ENCODE results near the gene AJAP1. TPM values are rescaled to one million over a fixed set of nuclear protein-coding genes. Genes with fewer than 3 reads are reported as not detected.
"Not testable (repeated sequence)": the region's sequence is repeated elsewhere in the genome, so short reads cannot be mapped to it uniquely, and the experiment has no call there.

AJAP1 gene
- total RNA-seq = 7.3 TPM

DNA sequence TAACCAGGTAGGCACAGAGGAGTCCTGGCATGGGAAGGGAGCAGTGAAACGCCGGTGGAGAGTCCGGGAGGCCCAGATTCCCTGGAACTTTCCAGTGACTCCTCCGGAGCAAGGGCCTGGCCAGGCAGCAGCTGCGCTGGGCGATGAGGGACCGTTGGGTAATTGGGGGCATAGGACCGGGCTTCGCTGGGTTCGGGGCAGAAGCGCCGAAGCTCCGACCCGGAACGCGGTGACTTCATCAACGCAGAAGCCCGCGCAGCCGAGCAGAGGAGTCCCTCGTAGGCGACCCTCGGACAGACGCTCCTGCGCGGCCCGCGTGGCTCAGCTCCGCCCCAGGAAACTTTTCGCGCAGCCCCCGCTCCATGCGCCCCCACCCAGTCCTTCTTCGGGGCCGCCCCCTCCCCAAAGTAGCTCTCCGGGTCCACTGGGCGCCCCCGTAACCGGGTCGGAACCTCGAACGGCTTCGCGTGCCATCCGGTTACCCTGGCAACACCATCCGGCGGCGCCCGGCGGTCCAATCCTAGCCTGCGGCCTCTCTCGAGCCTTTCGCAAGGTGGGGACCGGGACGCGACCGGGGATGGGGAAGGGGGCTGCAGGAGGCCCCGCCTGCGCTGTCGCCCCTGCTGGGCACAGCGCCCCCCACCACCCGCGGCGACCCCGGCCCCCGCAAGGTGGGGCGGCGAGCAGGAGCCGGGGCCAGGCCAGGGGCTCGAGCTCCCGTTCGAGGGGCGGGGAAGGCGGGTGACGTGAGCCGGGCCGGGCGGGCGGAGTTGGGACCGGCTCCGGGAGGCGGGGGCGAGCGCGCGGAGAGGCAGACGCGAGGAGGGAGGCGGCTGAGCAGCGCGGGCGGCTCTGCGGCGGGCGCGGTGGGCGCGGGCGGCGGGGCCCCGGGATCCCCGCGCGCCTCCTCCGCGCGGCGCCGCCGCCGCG is at the start of gene AJAP1:
Gene AJAP1 (plus strand): TSS at position 814 of the 930 bp plus-strand sequence. CDS start 817 bp downstream, outside the sequence.
- peak; percentile 68 for DNase-seq

DNA sequence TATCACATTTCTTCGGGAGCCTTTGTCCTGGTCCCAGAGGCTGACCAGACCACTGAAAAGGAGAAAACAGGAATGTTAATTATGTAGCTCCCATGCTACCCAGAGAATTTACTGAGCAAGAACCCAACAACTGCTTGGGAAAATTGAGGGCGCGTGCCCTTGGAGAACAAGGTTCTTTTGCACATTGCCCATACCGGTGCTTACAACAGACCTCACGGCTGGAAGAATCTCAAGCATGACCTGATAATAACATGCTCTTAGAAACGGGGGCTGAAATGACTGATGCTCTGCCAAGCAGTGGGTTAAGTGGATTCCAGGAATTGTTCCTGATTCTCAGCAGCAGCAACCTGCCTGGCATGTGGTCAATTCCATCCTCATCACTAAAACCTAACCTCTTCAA is 49.3 kb upstream of the AJAP1 start:
- DNase-seq = no peak

DNA sequence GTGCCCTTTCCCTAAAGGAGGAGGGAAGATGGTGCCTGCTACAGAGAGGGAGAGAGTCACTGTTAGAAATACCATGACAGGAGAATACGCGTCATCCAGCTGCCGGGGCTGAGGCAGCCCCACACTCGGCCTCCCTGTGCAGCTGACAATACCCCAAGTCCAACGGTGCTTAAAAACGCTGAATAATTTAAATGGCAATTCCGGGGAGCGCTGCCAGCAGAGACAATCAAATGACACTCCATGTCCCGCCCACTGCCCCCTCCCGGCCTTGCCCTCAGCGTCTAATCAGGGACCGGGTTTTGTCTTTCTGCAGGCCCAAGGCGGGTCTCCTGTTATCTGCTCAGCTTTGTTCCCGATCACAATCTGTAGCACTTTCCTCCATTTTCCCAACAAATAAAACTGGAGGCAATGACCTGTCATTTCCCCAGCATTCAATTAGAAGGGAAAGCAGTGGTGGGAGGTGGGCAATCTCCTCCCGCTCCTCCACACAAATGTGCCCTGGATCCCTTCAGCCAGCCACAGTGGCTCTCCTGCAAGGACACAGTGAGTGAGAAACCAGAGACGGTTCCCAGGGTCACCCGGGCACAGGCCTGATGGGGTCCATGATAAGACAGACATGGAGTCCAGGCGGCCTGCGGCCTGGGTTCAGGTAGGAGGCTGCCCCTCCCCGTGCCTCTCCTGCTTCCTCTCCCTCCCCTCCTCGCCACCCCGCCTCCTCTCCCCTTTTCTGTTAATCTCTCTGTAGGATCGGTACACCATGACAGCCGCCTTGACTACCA is 42.7 kb upstream of the AJAP1 start:
- DNase-seq = no peak

DNA sequence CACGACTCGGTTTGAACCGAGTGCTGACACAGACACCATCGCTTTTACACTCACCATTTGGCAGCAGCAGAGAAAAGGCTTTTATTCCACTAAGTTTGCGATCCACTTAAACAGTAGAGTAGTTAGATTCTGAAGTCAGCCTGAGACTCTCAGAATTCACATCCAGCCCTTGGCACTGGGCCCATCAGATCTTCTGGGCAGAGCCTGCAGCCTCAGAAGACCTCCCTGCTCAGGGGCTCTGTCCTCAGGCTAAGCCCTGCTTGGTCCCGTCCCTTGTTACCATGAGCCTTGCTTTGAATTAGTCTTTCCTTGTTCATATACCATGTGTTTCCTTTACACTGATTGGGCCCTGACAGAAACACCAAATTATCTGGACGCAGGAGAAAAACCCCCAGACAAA is 41.4 kb upstream of the AJAP1 start:
- no peak for DNase-seq

GRCh38 chr1:4613606-4614370 is 40.6 kb upstream of the AJAP1 start:
- DNase-seq = no peak

DNA sequence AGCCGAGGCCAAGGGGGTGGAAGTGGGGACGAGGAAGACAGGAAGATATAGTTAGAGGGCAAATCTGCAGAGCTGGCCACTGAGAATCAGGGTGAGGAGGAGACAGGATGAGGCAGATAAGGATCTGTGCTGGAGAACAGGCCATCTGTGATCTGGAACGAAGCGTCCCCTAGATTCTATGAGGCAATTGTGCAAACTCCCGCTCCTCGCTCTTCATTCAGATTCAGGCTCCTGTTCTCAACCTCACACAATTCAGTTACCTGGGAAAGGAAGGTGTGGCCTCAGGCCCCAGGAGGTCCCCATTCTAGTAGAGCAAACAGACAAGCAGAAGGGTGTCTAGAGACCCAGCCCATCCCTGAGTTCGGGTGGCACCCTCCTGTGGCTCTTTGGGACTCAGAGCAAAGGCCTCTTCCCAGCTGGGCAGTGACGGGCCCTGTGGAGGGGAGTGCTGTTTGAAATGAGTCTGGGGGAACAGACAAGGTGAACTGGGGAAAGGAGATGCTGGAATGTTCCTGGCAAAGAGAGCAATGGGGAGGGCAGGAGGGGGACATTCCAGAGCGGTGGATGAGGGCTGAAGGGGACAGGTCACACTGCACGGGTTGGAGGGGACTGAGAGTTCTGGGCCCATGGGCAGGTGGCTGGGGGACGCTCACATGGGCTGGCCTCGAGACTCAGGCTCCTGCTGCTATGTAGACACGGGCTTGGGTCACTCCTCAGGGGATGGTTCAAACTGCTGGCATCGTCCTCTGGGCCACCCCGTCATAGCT is 39.9 kb upstream of the AJAP1 start:
- no peak for DNase-seq

DNA sequence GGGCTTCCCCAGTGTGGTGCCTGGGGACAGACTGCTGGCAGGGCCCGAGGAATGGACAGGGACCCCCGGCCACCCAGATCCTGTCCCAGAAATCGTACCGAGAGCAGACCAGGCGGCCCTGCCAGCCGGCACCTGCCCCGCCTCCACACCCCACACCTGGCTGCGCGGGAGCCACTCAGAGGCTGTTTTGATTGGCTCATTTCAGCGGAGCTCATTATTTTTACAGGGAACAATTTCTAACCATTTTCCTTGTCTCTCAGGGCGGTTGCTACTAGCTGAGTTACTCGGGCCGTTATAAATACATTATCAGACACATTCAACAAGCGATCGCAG is 39.3 kb upstream of the AJAP1 start:
- no peak for DNase-seq

DNA sequence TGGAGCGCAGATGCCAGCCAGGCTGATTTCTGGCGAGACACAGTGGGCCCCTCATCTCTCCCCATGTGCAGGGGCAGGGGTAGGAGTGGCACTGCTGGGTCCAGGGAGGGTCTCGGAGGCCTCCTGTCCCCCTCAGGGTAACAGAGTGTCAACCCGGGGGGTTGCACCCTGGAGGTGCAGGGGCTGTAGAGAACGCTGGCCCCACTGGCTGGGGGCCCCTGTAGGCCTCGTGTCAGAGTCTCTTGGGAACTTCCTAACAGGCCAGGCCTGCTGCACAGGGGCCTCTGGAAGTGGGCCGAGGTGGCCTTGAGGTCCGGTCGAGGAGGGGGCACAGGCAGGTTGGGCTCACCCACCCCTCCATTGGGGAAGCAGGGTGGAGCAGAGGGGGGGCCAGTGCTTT is 38.9 kb upstream of the AJAP1 start:
- no peak for DNase-seq

GRCh38 chr1:4616831-4617465 is 37.5 kb upstream of the AJAP1 start:
- DNase-seq = no peak

- no peak for DNase-seq
Measured at GRCh38 chr1:4617506-4617905, 36.9 kb upstream of the AJAP1 start.

DNA sequence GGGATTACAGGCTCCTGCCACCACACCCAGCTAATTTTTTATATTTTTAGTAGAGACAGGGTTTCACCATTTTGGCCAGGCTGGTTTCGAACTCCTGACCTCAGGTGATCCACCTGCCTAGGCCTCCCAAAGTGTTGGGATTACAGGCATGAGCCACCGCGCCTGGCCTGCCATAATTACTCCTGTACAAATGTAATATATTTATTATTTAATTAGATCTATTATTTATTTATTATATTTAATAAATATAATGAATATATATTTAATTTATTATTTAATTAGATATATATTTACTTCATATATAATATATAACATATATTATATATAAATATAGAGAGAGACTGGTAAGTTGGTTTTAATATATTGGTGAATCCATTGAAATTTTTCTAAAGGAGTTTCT is 35.6 kb upstream of the AJAP1 start:
- DNase-seq = not testable (repeated sequence)

GRCh38 chr1:4621646-4622045 is 32.8 kb upstream of the AJAP1 start:
- no peak for DNase-seq

DNA sequence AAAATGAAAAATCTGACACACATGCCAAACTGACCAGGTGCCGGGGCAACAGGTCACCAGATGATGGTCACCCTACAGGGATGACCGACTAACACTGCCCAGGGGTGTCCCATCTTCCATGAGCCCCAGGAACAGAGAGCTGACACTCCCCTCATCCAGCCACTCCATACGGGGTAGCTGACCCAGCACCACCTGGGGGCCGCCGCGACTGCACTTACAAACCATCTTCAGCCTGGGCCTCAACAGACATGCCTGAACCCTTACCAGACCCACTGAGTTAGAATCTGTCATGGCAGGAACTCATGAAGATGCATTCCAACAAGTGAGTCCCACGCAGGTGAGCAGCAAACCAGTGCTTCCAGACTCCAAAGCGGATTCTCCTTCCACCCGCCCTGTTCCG is 31.6 kb upstream of the AJAP1 start:
- DNase-seq = no peak

DNA sequence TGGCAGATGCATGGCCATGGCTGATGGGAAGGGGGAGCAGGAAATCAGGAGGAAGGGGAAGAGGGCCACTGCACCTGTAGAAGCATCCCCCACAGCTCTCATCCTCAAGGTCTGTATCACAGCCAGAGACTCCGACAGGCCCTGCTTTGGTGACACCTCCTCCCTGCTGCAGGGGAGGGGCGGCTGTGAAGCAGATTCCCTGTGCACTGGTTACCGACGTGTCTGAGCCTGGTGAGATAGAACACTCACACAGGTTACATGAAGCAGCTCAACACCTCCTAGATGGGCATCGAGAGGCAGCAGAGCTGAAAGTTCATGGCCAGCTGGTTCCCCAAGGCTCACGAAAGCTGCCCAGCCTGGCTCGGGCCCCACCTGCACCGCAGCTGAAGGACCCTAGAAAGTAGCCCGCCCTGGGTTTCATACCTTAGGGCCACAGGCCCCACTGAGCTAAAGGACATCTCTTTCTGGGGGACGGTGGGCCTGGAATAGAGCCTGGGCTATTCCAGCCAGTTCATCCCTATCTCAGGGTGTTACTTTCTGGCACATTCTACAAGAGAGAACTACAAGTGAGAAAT is 30.2 kb upstream of the AJAP1 start:
- DNase-seq = no peak

DNA sequence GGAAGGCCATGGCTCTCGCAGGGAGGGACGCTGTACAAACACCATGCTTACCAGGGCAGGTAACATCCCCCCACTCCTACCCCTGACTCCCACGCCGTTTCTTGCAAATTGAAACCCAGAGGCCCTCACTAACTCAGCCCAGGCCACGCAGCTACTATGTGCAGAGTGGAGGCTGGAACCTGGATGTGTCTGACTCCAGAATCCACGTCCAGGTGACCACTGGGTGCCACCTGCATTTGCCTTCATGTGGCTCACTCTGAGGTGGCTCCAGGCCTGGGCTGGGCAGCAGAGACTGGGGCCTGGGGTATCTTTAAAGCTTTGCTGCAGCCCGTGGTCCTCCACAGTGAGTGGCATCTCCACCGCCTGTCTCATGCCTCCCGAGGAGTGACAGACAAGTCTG is 29.6 kb upstream of the AJAP1 start:
- DNase-seq = no peak

- DNase-seq = no peak
Measured at GRCh38 chr1:4626061-4626460, 28.3 kb upstream of the AJAP1 start.

DNA sequence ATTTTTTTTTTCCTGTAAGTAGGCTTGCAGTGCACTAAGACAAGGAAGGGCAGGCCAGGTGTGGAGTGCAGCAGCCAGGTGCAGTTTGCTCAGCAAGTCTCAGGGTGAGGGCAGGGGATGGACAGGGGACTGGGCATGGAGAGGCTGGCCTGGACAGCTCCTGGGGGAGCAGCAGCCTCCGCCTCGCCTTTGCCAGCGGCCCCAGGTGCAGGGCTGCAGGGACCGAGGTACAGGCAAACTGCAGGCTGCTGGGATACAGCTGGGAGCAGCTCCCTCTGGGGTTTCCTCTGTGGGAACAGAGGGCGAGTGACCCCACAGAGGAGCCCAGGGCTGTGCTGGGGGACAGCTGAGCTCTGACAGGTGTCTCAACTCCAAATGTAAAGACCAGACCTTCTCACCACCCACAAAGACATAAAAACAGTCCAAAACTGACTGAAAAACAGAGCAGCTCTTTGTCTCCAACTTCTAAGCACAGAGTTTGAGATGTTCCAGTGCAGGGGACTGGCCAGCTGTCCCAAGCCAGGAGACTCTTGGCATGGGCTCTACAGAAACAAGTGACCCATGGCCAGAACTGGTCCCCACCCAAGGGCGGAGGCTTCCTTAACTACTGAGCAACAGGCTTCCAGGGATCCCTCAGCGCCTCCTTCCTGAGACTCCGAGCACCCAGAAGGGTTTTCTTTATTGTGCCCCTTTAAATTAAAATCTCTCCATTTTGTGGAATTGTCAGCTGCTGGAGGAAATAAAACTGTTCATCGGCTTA is 27.7 kb upstream of the AJAP1 start:
- no peak for DNase-seq

- DNase-seq = no peak
Measured at GRCh38 chr1:4627353-4627752, 27.1 kb upstream of the AJAP1 start.

DNA sequence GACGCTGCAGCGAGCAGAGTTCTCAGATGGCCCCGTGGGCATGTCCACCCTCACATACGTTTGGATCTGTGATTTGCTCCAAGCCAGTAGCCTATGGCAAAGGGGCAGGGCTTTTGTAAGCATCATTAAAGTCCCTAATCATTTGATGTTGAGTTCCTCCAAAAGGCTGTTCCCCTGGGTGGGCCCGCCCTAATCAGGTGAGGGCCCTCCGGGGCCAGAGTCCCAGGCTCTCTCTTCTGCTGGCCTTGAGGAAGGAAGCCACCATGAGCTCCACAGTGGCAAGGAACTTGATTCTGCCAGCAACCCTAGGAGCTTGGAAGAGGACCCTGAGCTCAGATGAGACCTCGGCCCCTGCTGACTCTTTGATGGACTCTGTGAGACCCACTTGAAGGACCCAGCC is 25.4 kb upstream of the AJAP1 start:
- DNase-seq = no peak

- DNase-seq = no peak
Measured at GRCh38 chr1:4630561-4630960, 23.8 kb upstream of the AJAP1 start.
